Loucy (cell line): ENCODE results near the gene KRT74.

Experiments
- H2AFZ ChIP-seq: fragments of 200-600 bp; sonication (generic); 2 replicates; pipeline ENCODE4 v1.6.0; 2016; ENCODE audit warnings: antibody characterized with exemption, mild to moderate bottlenecking, low read length, moderate library complexity
- H3F3A ChIP-seq: fragments of 200-600 bp; 2 replicates; pipeline ENCODE4 v1.6.0; 2016; ENCODE audit warnings: antibody characterized with exemption, low read depth, mild to moderate bottlenecking
- H3K27me3 ChIP-seq: fragments of 200-600 bp; sonication (generic); 2 replicates; pipeline ENCODE4 v1.6.1; 2014; ENCODE audit warnings: low read length, mild to moderate bottlenecking; ENCODE audit not compliant: insufficient read depth, poor library complexity, severe bottlenecking
- H3K36me3 ChIP-seq: fragments of 200-600 bp; sonication (generic); 2 replicates; pipeline ENCODE4 v1.6.1; 2016; ENCODE audit warnings: low read length; ENCODE audit not compliant: insufficient read depth
- H3K4me1 ChIP-seq: fragments of 200-600 bp; sonication (generic); 2 replicates; pipeline ENCODE4 v1.5.1; 2014; ENCODE audit warnings: low read length, mild to moderate bottlenecking; ENCODE audit not compliant: insufficient read depth, poor library complexity, severe bottlenecking
- H3K4me2 ChIP-seq: fragments of 200-600 bp; sonication (generic); 2 replicates; pipeline ENCODE4 v1.6.0; 2014; ENCODE audit warnings: antibody characterized with exemption, low read length, low read depth, mild to moderate bottlenecking; ENCODE audit not compliant: poor library complexity, severe bottlenecking
- H3K4me3 ChIP-seq: fragments of 200-600 bp; sonication (generic); 2 replicates; pipeline ENCODE4 v1.5.1; 2014; ENCODE audit warnings: low read length, mild to moderate bottlenecking, mixed read lengths; ENCODE audit not compliant: poor library complexity, severe bottlenecking
- H3K79me2 ChIP-seq: fragments of 200-600 bp; sonication (generic); 2 replicates; pipeline ENCODE4 v1.6.1; 2014; ENCODE audit warnings: low read length; ENCODE audit not compliant: insufficient read depth
- H3K9ac ChIP-seq: fragments of 200-600 bp; sonication (generic); 2 replicates; pipeline ENCODE4 v1.6.0; 2014; ENCODE audit warnings: mild to moderate bottlenecking, low read depth, low read length, moderate library complexity; ENCODE audit not compliant: poor library complexity, severe bottlenecking
- H3K9me2 ChIP-seq: fragments of 200-600 bp; sonication (generic); replicated peaks from 2 replicates; pipeline ENCODE4 v1.6.1; 2016; ENCODE audit warnings: low read depth, low read length, mixed read lengths
- H3K9me3 ChIP-seq: fragments of 200-600 bp; sonication (generic); 2 replicates; pipeline ENCODE4 v1.6.1; 2014; ENCODE audit warnings: mild to moderate bottlenecking, antibody characterized with exemption, low read length, low read depth; ENCODE audit not compliant: insufficient read depth
- H4K20me1 ChIP-seq: fragments of 200-600 bp; sonication (generic); 2 replicates; pipeline ENCODE4 v1.6.0; 2014; ENCODE audit warnings: antibody characterized with exemption, low read length, mild to moderate bottlenecking; ENCODE audit not compliant: insufficient read depth, poor library complexity, severe bottlenecking
- CTCF ChIP-seq: fragments of 200-600 bp; sonication (generic); conservative IDR thresholded peaks from 2 replicates; pipeline ENCODE4 v1.5.1; 2014; ENCODE audit warnings: mild to moderate bottlenecking, antibody characterized with exemption, low read length
- EZH2phosphoT487 ChIP-seq: fragments of 200-600 bp; IDR thresholded peaks from 2 replicates; pipeline ENCODE4 v1.6.1; 2018; ENCODE audit warnings: antibody characterized with exemption, mild to moderate bottlenecking, moderate library complexity, borderline replicate concordance

The KRT74 gene

GRCh38 chr12:52530366-52530765 lies 43.3 kb downstream of the KRT74 start:
- Histone ChIP-seq H4K20me1 (no peaks in the 10 kb centered on the region), H3K4me1 (peaks cover 7% of the 10 kb centered on the region), H3K27me3 (no peaks in the 10 kb centered on the region), H3K4me2 (no peak overlapping the region), H3K36me3 (no peaks in the 10 kb centered on the region), H3K9me2 (no peaks in the 10 kb centered on the region), H3F3A (no peaks in the 10 kb centered on the region), H2AFZ (no peak overlapping the region), H3K4me3 (no peak overlapping the region), H3K9me3 (no peaks in the 10 kb centered on the region), H3K79me2 (no peaks in the 10 kb centered on the region), H3K9ac (no peak overlapping the region)
- no peak for TF ChIP-seq EZH2phosphoT487
- no peak for TF ChIP-seq CTCF

DNA sequence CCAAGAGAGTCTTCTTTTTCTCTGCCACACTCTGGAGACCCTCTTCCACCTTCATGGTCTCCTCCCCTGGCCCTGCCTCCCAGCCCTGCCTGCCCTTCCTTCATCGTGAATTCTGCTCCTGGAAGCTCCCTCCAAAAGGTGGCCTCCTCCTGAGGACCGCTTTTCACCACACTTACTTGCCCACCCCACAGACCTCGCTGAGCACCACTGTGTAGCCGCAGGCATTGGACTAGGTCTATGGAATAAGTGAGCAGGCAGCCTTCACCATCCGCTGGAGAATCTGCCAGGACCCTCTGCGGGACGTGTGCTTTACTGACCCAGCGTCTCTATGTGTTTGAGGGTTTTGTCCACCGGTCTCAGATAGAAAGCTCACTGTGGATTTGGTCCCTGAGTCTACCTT lies 43.8 kb downstream of the KRT74 start:
- TF ChIP-seq CTCF: no peak
- no peak for TF ChIP-seq EZH2phosphoT487
- Histone ChIP-seq H3F3A (no peaks in the 10 kb centered on the region), H3K4me3 (no peak overlapping the region), H3K4me2 (no peak overlapping the region), H3K27me3 (no peaks in the 10 kb centered on the region), H3K36me3 (no peaks in the 10 kb centered on the region), H4K20me1 (no peaks in the 10 kb centered on the region), H2AFZ (no peak overlapping the region), H3K9ac (no peak overlapping the region), H3K9me2 (no peaks in the 10 kb centered on the region), H3K4me1 (peaks cover 7% of the 10 kb centered on the region), H3K9me3 (no peaks in the 10 kb centered on the region), H3K79me2 (no peaks in the 10 kb centered on the region)

DNA sequence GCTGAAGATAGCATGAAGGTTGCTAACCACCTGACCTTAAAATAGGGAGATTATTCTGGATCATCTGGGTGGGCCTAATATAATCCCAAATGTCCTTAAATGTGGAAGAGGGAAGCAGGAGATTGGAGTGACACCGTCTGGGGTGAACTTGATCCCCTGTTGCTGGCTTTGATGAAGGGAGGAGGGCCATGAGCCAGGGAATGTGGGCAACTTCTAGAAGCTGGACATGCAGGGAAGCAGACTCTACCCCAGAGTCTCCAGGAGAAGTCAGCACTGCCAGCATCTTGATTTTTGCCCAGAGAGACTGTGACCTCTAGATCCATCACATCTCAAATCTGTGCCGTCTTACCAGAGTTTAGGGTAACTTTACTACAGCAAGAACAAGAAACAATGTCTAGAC lies 44.2 kb downstream of the KRT74 start:
- no peak overlapping the region for H2AFZ ChIP-seq
- no peaks in the 10 kb centered on the region for H3F3A ChIP-seq
- no peaks in the 10 kb centered on the region for H3K9me2 ChIP-seq
- no peaks in the 10 kb centered on the region for H3K9me3 ChIP-seq
- no peaks in the 10 kb centered on the region for H3K79me2 ChIP-seq
- no peaks in the 10 kb centered on the region for H3K36me3 ChIP-seq
- H3K9ac ChIP-seq: no peak overlapping the region
- H3K4me1 ChIP-seq: peaks cover 7% of the 10 kb centered on the region
- no peaks in the 10 kb centered on the region for H3K27me3 ChIP-seq
- H3K4me3 ChIP-seq: no peak overlapping the region
- H3K4me2 ChIP-seq: no peak overlapping the region
- TF ChIP-seq CTCF: no peak
- TF ChIP-seq EZH2phosphoT487: no peak
- H4K20me1 ChIP-seq: no peaks in the 10 kb centered on the region
